ENCODE results near the gene TTLL8. TPM values are rescaled to one million over a fixed set of nuclear protein-coding genes. Genes with fewer than 3 reads are reported as not detected.

Gene TTLL8
- total RNA-seq, 1 experiment from 2014 or later: not detected

- H3K4me3 ChIP-seq (ENCODE audit: low read depth in 2 of 2, low read length in 2 of 2): no peak overlapping the region
- no peaks in the 10 kb centered on the region for H3K9me3 ChIP-seq (ENCODE audit: control insufficient read depth, insufficient read depth, low read depth, low read length)
- peaks cover 24% of the 10 kb centered on the region for H3K4me1 ChIP-seq (ENCODE audit: control insufficient read depth, insufficient read depth, low read length)
- no peak overlapping the region for H3K27ac ChIP-seq (ENCODE audit: low read length)
- ChIA-PET CTCF (interaction anchor here (0.8 to 1.0 kb wide), 2 partner anchors 10 to 35 kb away, joined by 3 read pairs; no protein-coding TSS in a partner anchor), POLR2A (no interaction called here)
- in situ Hi-C loops (cut with HindIII; ENCODE audit: low pct_unique_long_range_greater_than_20kb, low sequenced_read_pairs) (no loop called here), intact Hi-C loops (cut with micrococcal nuclease; ENCODE audit: unreplicated experiment) (no loop called here)
- ATAC-seq: no peak
- BruUV-seq (replicated peaks): no TSS peak
- no peak for DNase-seq (ENCODE audit: low read depth, low spot score)
- H3K27me3 ChIP-seq (ENCODE audit: control insufficient read depth, insufficient read depth, low read length): no peaks in the 10 kb centered on the region
- H3K36me3 ChIP-seq (ENCODE audit: control insufficient read depth, insufficient read depth, low read length): no peaks in the 10 kb centered on the region
- TF ChIP-seq SIN3A (IDR thresholded peaks at IDR 0.05; ENCODE audit: borderline replicate concordance, insufficient read depth, low read depth, low read length) (no peak), CTCF (IDR thresholded peaks at IDR 0.05) (no peak), POLR2AphosphoS5 (IDR thresholded peaks at IDR 0.05; ENCODE audit: low read depth, low read length) (no peak), REST (IDR thresholded peaks at IDR 0.05; ENCODE audit: insufficient read depth in 1 of 2, low read depth in 2 of 2, low read length in 1 of 2) (no peak), TCF7L2 (IDR thresholded peaks at IDR 0.05; ENCODE audit: low read depth, low read length) (no peak)
Observed at GRCh38 chr22:49995361-49996118, 62.6 kb downstream of the TTLL8 start.

GRCh38 chr22:49995041-49995360 is 63.1 kb downstream of the TTLL8 start:
- POLR2A ChIA-PET: no interaction called here
- in situ Hi-C loops (cut with HindIII; ENCODE audit: low pct_unique_long_range_greater_than_20kb, low sequenced_read_pairs): no loop called here
- no peak for DNase-seq (ENCODE audit: low read depth, low spot score)
- CTCF ChIA-PET: interaction anchor here (0.8 to 1.0 kb wide), 2 partner anchors 10 to 36 kb away, joined by 3 read pairs; no protein-coding TSS in a partner anchor
- Histone ChIP-seq H3K9me3 (ENCODE audit: control insufficient read depth, insufficient read depth, low read depth, low read length) (no peaks in the 10 kb centered on the region), H3K4me3 (ENCODE audit: low read depth in 2 of 2, low read length in 2 of 2) (no peak overlapping the region), H3K4me1 (ENCODE audit: control insufficient read depth, insufficient read depth, low read length) (peaks cover 24% of the 10 kb centered on the region), H3K27me3 (ENCODE audit: control insufficient read depth, insufficient read depth, low read length) (no peaks in the 10 kb centered on the region), H3K27ac (ENCODE audit: low read length) (no peak overlapping the region), H3K36me3 (ENCODE audit: control insufficient read depth, insufficient read depth, low read length) (no peaks in the 10 kb centered on the region)
- TF ChIP-seq SIN3A (IDR thresholded peaks at IDR 0.05; ENCODE audit: borderline replicate concordance, insufficient read depth, low read depth, low read length): no peak
- no peak for TF ChIP-seq REST (IDR thresholded peaks at IDR 0.05; ENCODE audit: insufficient read depth in 1 of 2, low read depth in 2 of 2, low read length in 1 of 2)
- TF ChIP-seq CTCF (IDR thresholded peaks at IDR 0.05): no peak
- TF ChIP-seq TCF7L2 (IDR thresholded peaks at IDR 0.05; ENCODE audit: low read depth, low read length): no peak
- TF ChIP-seq POLR2AphosphoS5 (IDR thresholded peaks at IDR 0.05; ENCODE audit: low read depth, low read length): no peak
- intact Hi-C loops (cut with micrococcal nuclease; ENCODE audit: unreplicated experiment): no loop called here
- no TSS peak for BruUV-seq (replicated peaks)
- ATAC-seq: no peak

All from Panc1 (cell line).